ENCODE measurements around the gene MTERF4.

The MTERF4 gene

GRCh38 chr2:241080405-241081189, 21.5 kb downstream of the MTERF4 start:
- ATAC-seq: no peak
- TF ChIP-seq SNAI2 (CRISPR knock-in tag; IDR thresholded peaks at IDR 0.05) (no peak), GLIS3 (CRISPR knock-in tag; IDR thresholded peaks at IDR 0.05) (no peak), CSDC2 (CRISPR knock-in tag; IDR thresholded peaks at IDR 0.05) (no peak), TSHZ2 (CRISPR knock-in tag; IDR thresholded peaks at IDR 0.05) (no peak), ZC3H10 (CRISPR knock-in tag; IDR thresholded peaks at IDR 0.05) (no peak), ESRRG (CRISPR knock-in tag; IDR thresholded peaks at IDR 0.05) (no peak), ZNF8 (CRISPR knock-in tag; IDR thresholded peaks at IDR 0.05) (no peak), ZFP30 (CRISPR knock-in tag; IDR thresholded peaks at IDR 0.05) (no peak), CSRNP3 (CRISPR knock-in tag; IDR thresholded peaks at IDR 0.05) (no peak), CREB5 (CRISPR knock-in tag; IDR thresholded peaks at IDR 0.05; ENCODE audit: low read depth) (no peak), OSR1 (CRISPR knock-in tag; IDR thresholded peaks at IDR 0.05) (no peak), ZNF70 (CRISPR knock-in tag; IDR thresholded peaks at IDR 0.05) (no peak)

GRCh38 chr2:241074901-241075540, 27.1 kb downstream of the MTERF4 start:
- TF ChIP-seq ISL1 (CRISPR knock-in tag; IDR thresholded peaks at IDR 0.05) (no peak), PATZ1 (CRISPR knock-in tag; IDR thresholded peaks at IDR 0.05; ENCODE audit: borderline replicate concordance) (no peak), TOX (CRISPR knock-in tag; IDR thresholded peaks at IDR 0.05; ENCODE audit: borderline replicate concordance) (no peak), CSDC2 (CRISPR knock-in tag; IDR thresholded peaks at IDR 0.05) (no peak), ZC3H10 (CRISPR knock-in tag; IDR thresholded peaks at IDR 0.05) (no peak), SNAI2 (CRISPR knock-in tag; IDR thresholded peaks at IDR 0.05) (no peak), ARNTL (CRISPR knock-in tag; IDR thresholded peaks at IDR 0.05; ENCODE audit: borderline replicate concordance, low read depth) (no peak), ZFP30 (CRISPR knock-in tag; IDR thresholded peaks at IDR 0.05) (no peak)
- ATAC-seq: no peak

GRCh38 chr2:241074065-241074818, 27.8 kb downstream of the MTERF4 start:
- TF ChIP-seq TSHZ2 (CRISPR knock-in tag; IDR thresholded peaks at IDR 0.05) (no peak), CSRNP3 (CRISPR knock-in tag; IDR thresholded peaks at IDR 0.05) (no peak)
- no peak for ATAC-seq
